Measurements from ENCODE around the gene MGAT4C. TPM values are rescaled to one million over a fixed set of nuclear protein-coding genes. Genes with fewer than 3 reads are reported as not detected.

MGAT4C gene
- total RNA-seq, 4 donors from 2014 or later: under 0.01 to 0.60 (median 0.22) TPM; not detected in 1

GRCh38 chr12:86122846-86123468, 133.2 kb downstream of the MGAT4C start:
- Histone ChIP-seq H3K4me1 (no peaks in the 10 kb centered on the region), H3K27ac (no peak overlapping the region), H3K9me3 (no peaks in the 10 kb centered on the region), H3K36me3 (no peaks in the 10 kb centered on the region), H3K27me3 (no peaks in the 10 kb centered on the region), H3K4me3 (no peak overlapping the region)
- WGBS, 2 donors: 56 to 73% methylated on average over 3 of the region's 3 CpGs
- no peak for TF ChIP-seq POLR2A (IDR thresholded peaks at IDR 0.05)
- no peak for TF ChIP-seq CTCF (IDR thresholded peaks at IDR 0.05)
- no peak for TF ChIP-seq EP300 (IDR thresholded peaks at IDR 0.05)
- no peak for DNase-seq (ENCODE audit: low spot score in 2 of 2)

GRCh38 chr12:86118161-86118560, 138.0 kb downstream of the MGAT4C start:
- H3K27ac ChIP-seq: peak overlapping the region in 1 of 4 donors; percentile 75
- TF ChIP-seq CTCF (IDR thresholded peaks at IDR 0.05) (no peak), EP300 (IDR thresholded peaks at IDR 0.05) (peak in 1 of 2 donors; percentile 23)
- 40 to 42% methylated on average over 2 of the region's 2 CpGs for WGBS, 2 donors
- no peaks in the 10 kb centered on the region for H3K4me1 ChIP-seq
- DNase-seq (ENCODE audit: low spot score in 2 of 2): no peak
- H3K27me3 ChIP-seq: no peaks in the 10 kb centered on the region
- no peaks in the 10 kb centered on the region for H3K36me3 ChIP-seq
- no peaks in the 10 kb centered on the region for H3K9me3 ChIP-seq
- no peak overlapping the region for H3K4me3 ChIP-seq

- H3K27ac ChIP-seq: peak overlapping the region in 1 of 4 donors; percentile 75
- no peaks in the 10 kb centered on the region for H3K36me3 ChIP-seq
- TF ChIP-seq EP300 (IDR thresholded peaks at IDR 0.05) (no peak), POLR2A (IDR thresholded peaks at IDR 0.05) (no peak)
- no peaks in the 10 kb centered on the region for H3K9me3 ChIP-seq
- WGBS, 2 donors: 24 to 41% methylated on average over 1 of the region's 1 CpG
- no peak for DNase-seq (ENCODE audit: low spot score in 2 of 2)
- H3K4me1 ChIP-seq: no peaks in the 10 kb centered on the region
- no peak overlapping the region for H3K4me3 ChIP-seq
- H3K27me3 ChIP-seq: no peaks in the 10 kb centered on the region
These were observed 138.5 kb downstream of the MGAT4C start for GRCh38 chr12:86117711-86118110.

- Histone ChIP-seq H3K36me3 (no peaks in the 10 kb centered on the region), H3K27me3 (no peaks in the 10 kb centered on the region), H3K4me1 (no peaks in the 10 kb centered on the region), H3K9me3 (no peaks in the 10 kb centered on the region), H3K4me3 (no peak overlapping the region), H3K27ac (no peak overlapping the region)
- DNase-seq (ENCODE audit: low spot score in 2 of 2): no peak
- WGBS, 2 donors: 87 to 89% methylated on average over 9 of the region's 9 CpGs
- TF ChIP-seq POLR2A (IDR thresholded peaks at IDR 0.05) (no peak), CTCF (IDR thresholded peaks at IDR 0.05) (no peak), EP300 (IDR thresholded peaks at IDR 0.05) (no peak)
These were observed 152.1 kb downstream of the MGAT4C start for GRCh38 chr12:86104087-86104486.

GRCh38 chr12:86097161-86097560, 159.0 kb downstream of the MGAT4C start:
- H3K27me3 ChIP-seq: no peaks in the 10 kb centered on the region
- H3K27ac ChIP-seq: no peak overlapping the region
- DNase-seq (ENCODE audit: low spot score in 2 of 2): no peak
- H3K9me3 ChIP-seq: no peaks in the 10 kb centered on the region
- no peaks in the 10 kb centered on the region for H3K36me3 ChIP-seq
- TF ChIP-seq POLR2A (IDR thresholded peaks at IDR 0.05): no peak
- TF ChIP-seq CTCF (IDR thresholded peaks at IDR 0.05): no peak
- TF ChIP-seq EP300 (IDR thresholded peaks at IDR 0.05): no peak
- H3K4me1 ChIP-seq: no peaks in the 10 kb centered on the region
- no peak overlapping the region for H3K4me3 ChIP-seq

- H3K4me3 ChIP-seq: no peak overlapping the region
- TF ChIP-seq CTCF (IDR thresholded peaks at IDR 0.05) (no peak), EP300 (IDR thresholded peaks at IDR 0.05) (no peak), POLR2A (IDR thresholded peaks at IDR 0.05) (no peak)
- WGBS, 2 donors: 28 to 45% methylated on average over 3 of the region's 3 CpGs
- no peaks in the 10 kb centered on the region for H3K4me1 ChIP-seq
- H3K27ac ChIP-seq: no peak overlapping the region
- H3K27me3 ChIP-seq: no peaks in the 10 kb centered on the region
- H3K9me3 ChIP-seq: no peaks in the 10 kb centered on the region
- DNase-seq (ENCODE audit: low spot score in 2 of 2): no peak
- H3K36me3 ChIP-seq: no peaks in the 10 kb centered on the region
These were observed 164.5 kb downstream of the MGAT4C start for GRCh38 chr12:86091681-86092080.

All from tibial nerve (tissue), 4 donors.